ENCODE results near the gene RASSF4. TPM values are rescaled to one million over a fixed set of nuclear protein-coding genes. Genes with fewer than 3 reads are reported as not detected.

Gene RASSF4
- total RNA-seq, 1 donor from 2014 or later, result 2.0 TPM

DNA sequence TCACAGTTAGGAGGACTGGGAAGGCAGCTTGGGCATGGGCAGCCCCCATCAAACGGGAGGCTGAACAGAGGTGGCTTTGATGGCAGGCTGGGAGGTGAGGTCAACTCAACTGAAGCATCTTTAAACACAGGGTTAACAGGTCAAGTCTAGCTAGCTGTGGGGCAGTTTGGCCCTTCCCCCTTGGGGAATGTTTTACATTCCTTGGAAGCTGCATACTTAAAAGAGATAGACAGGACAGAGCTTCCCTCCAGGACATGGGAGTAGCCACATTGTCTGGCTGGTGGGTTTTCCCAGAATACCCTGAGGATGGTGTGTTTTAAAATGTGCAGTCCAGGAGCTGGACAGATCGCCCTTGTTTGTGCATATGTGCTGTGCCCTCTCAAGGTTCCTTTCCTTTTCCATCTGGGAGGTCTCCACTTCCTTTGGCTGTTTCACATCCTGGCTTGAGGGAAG is 6.8 kb upstream of the RASSF4 start:
- no peak for DNase-seq
- TF ChIP-seq, protein P1, sequence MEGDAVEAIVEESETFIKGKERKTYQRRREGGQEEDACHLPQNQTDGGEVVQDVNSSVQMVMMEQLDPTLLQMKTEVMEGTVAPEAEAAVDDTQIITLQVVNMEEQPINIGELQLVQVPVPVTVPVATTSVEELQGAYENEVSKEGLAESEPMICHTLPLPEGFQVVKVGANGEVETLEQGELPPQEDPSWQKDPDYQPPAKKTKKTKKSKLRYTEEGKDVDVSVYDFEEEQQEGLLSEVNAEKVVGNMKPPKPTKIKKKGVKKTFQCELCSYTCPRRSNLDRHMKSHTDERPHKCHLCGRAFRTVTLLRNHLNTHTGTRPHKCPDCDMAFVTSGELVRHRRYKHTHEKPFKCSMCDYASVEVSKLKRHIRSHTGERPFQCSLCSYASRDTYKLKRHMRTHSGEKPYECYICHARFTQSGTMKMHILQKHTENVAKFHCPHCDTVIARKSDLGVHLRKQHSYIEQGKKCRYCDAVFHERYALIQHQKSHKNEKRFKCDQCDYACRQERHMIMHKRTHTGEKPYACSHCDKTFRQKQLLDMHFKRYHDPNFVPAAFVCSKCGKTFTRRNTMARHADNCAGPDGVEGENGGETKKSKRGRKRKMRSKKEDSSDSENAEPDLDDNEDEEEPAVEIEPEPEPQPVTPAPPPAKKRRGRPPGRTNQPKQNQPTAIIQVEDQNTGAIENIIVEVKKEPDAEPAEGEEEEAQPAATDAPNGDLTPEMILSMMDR (IDR thresholded peaks at IDR 0.05), result no peak
- POLR2A ChIA-PET, result no interaction called here
- H3K4me3 Mint-ChIP-seq, result no peak overlapping the region
- peaks cover 34% of the 10 kb centered on the region for H3K4me1 Mint-ChIP-seq
- H3K27ac Mint-ChIP-seq, result no peak overlapping the region
- intact Hi-C loops (cut with micrococcal nuclease), result no loop called here
- H3K27me3 Mint-ChIP-seq, result no peaks in the 10 kb centered on the region
- ATAC-seq (ENCODE audit: low read depth), result no peak
- H3K36me3 Mint-ChIP-seq (ENCODE audit: low read depth), result peaks cover 18% of the 10 kb centered on the region
- peaks cover 3% of the 10 kb centered on the region for H3K9me3 Mint-ChIP-seq
- CTCF ChIA-PET, result no interaction called here

DNA sequence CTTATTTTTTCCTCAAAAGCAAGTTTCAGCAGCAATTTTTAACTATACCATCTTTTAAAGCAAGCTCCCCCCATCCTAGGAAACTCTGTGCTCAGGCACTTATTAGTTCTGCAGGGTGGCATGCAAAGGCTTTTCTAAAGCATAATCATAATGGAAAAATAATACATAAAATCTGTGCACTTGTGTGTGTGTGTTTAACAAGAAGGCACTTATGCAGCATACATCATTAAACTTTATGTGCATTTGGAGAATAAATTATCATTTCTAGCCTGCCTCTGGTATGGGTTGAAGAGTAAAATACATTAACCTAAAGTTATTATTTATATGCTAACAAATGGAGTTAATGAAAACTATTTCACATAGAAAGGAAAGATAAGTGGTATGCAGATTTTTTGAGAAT is 5.6 kb upstream of the RASSF4 start:
- Mint-ChIP-seq H3K9me3 (peaks cover 3% of the 10 kb centered on the region), H3K4me3 (no peak overlapping the region), H3K36me3 (ENCODE audit: low read depth) (peaks cover 18% of the 10 kb centered on the region), H3K27me3 (no peaks in the 10 kb centered on the region), H3K27ac (no peak overlapping the region), H3K4me1 (peaks cover 33% of the 10 kb centered on the region)
- no peak for DNase-seq
- intact Hi-C loops (cut with micrococcal nuclease), result no loop called here
- TF ChIP-seq, protein P1 (IDR thresholded peaks at IDR 0.05), result no peak
- ChIA-PET CTCF (no interaction called here), POLR2A (no interaction called here)
- ATAC-seq (ENCODE audit: low read depth), result no peak

DNA sequence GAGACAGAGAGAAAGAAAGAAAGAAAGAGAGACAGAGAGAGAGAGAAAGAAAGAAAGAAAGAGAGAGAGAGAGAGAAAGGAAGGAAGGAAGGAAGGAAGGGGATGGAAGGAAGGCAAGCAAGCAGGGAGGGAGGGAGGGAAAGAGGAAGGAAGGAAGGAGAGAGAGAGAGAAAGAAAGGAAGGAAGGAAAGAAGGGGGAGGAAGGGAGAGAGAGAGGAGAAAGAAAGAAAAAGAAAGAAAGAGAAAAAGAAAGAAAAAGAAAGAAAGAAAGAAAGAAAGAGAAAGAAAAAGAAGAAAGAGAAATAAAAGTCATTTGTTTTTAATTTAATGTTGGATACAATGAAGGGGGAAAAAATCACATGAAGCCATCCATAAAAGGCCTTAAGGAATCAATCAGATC is 4.6 kb upstream of the RASSF4 start:
- no peak for ATAC-seq (ENCODE audit: low read depth)
- TF ChIP-seq, protein P1 (IDR thresholded peaks at IDR 0.05), result no peak
- H3K27me3 Mint-ChIP-seq, result no peaks in the 10 kb centered on the region
- peaks cover 18% of the 10 kb centered on the region for H3K36me3 Mint-ChIP-seq (ENCODE audit: low read depth)
- POLR2A ChIA-PET, result no interaction called here
- H3K4me1 Mint-ChIP-seq, result peaks cover 29% of the 10 kb centered on the region
- CTCF ChIA-PET, result no interaction called here
- peaks cover 3% of the 10 kb centered on the region for H3K9me3 Mint-ChIP-seq
- no peak overlapping the region for H3K27ac Mint-ChIP-seq
- H3K4me3 Mint-ChIP-seq, result no peak overlapping the region
- DNase-seq, result no peak
- intact Hi-C loops (cut with micrococcal nuclease), result no loop called here

DNA sequence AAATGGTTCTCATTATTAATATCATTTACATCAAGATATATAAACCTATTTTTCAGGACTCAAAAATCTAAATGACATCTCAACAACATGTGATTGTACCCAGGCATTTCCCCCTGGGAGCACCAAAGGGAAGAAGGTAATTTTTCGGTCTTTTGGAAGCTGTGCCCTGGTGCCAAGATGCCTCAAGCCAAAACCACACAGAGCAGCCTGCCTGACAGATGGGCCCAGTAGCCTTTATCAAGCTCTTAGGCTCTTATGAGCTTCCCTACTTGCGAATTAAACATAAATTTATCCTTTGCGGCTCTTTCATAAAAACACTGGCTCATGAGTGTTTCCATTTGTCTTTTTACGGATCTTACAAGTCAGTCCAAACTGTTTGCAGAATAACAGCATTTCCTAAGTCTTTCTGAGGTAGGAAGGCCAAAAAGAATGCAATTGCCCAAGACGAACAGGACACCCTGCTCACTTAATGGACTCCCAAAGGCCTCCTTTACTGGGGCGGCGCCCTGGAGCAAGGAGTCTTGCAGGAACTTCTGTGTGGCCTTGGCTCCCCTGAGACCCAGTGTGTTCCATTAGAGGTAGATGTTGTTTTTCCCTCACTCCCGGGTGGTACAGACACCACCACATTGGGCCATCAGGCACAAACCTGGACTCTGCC is 4.1 kb upstream of the RASSF4 start:
- ChIA-PET CTCF (no interaction called here), POLR2A (no interaction called here)
- peaks cover 18% of the 10 kb centered on the region for H3K36me3 Mint-ChIP-seq (ENCODE audit: low read depth)
- H3K9me3 Mint-ChIP-seq, result peaks cover 3% of the 10 kb centered on the region
- DNase-seq (no peak), ATAC-seq (ENCODE audit: low read depth) (no peak)
- TF ChIP-seq, protein P1 (IDR thresholded peaks at IDR 0.05), result no peak
- H3K4me1 Mint-ChIP-seq, result peaks cover 28% of the 10 kb centered on the region
- intact Hi-C loops (cut with micrococcal nuclease), result no loop called here
- H3K4me3 Mint-ChIP-seq, result no peak overlapping the region
- no peak overlapping the region for H3K27ac Mint-ChIP-seq
- H3K27me3 Mint-ChIP-seq, result no peaks in the 10 kb centered on the region

DNA sequence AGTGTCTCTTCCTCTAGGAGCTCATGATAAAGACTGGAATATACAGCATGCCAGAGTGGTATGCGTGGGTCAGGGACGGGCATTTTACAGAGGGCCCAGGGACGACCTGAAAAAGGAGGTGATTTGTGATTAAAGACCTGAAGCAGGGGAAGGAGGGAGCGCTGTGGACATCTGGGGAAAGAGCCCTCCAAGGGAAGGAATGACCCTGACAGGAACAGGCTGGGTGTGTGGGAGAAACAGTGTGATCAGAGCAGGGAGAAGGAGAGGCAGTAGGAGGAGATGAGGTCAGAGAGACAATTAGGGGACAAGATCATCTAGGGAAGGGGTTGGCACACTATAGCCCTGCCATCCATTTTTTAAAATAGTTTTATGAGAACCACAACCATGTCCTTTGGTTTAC is 3.4 kb upstream of the RASSF4 start:
- peaks cover 18% of the 10 kb centered on the region for H3K36me3 Mint-ChIP-seq (ENCODE audit: low read depth)
- DNase-seq, result no peak
- peaks cover 3% of the 10 kb centered on the region for H3K9me3 Mint-ChIP-seq
- no peak overlapping the region for H3K4me3 Mint-ChIP-seq
- TF ChIP-seq, protein P1 (IDR thresholded peaks at IDR 0.05), result no peak
- CTCF ChIA-PET, result no interaction called here
- POLR2A ChIA-PET, result no interaction called here
- no peaks in the 10 kb centered on the region for H3K27me3 Mint-ChIP-seq
- peaks cover 29% of the 10 kb centered on the region for H3K4me1 Mint-ChIP-seq
- H3K27ac Mint-ChIP-seq, result no peak overlapping the region
- intact Hi-C loops (cut with micrococcal nuclease), result no loop called here
- ATAC-seq (ENCODE audit: low read depth), result no peak

All from activated B cell treated with CpG ODN at 0.5 μM for 24 hours (primary cell).